ENCODE measurements around the gene MPV17. TPM values are rescaled to one million over a fixed set of nuclear protein-coding genes. Genes with fewer than 3 reads are reported as not detected.

MPV17 gene
- total and polyA plus RNA-seq, 9 of the 15 experiments (the other 6 are each of a cell fraction or from before 2014, with no cell fraction given), result 54.7 to 140 (median 70.2) TPM

- TF ChIP-seq NCOA2 (IDR thresholded peaks at IDR 0.05; ENCODE audit: partially characterized antibody in 2 of 2) (no peak), TCF7 (IDR thresholded peaks at IDR 0.05; ENCODE audit: borderline replicate concordance) (peak; percentile 79), ZMIZ1 (IDR thresholded peaks at IDR 0.05; ENCODE audit: low read depth in 2 of 2, low read length in 2 of 2) (no peak), CHD2 (IDR thresholded peaks at IDR 0.05; ENCODE audit: low read depth, low read length) (no peak), NCOA1 (IDR thresholded peaks at IDR 0.05; ENCODE audit: low read depth) (no peak), GMEB1 (CRISPR knock-in tag; IDR thresholded peaks at IDR 0.05) (no peak), ELF2 (CRISPR knock-in tag; IDR thresholded peaks at IDR 0.05) (no peak), NFE2L1 (tag; IDR thresholded peaks at IDR 0.05; ENCODE audit: borderline replicate concordance, low read depth) (no peak), HDGF (IDR thresholded peaks at IDR 0.05) (no peak), ZFP36 (IDR thresholded peaks at IDR 0.05; ENCODE audit: low read depth, low read length, partially characterized antibody) (no peak), MBD2 (IDR thresholded peaks at IDR 0.05; ENCODE audit: borderline replicate concordance, low read depth) (no peak)
These were observed 8.8 kb downstream of the MPV17 start (continued) for GRCh38 chr2:27313882-27314645.

Data from K562 (cell line).